Cardiac fibroblast (primary cell): ENCODE data around the gene MKKS.

ENCODE experiments used
- DNase-seq, 2 donors: peaks; one replicate each; pipeline versions ENCODE4 v3.0.0 to v3.0.0-alpha.2; 2010; ENCODE audit warnings: low read depth in 2 of 2
- H3K4me3 ChIP-seq, 2 donors: replicated peaks in 1 of 2; 1 replicate in 1 of 2; 2 replicates in 1 of 2; pipeline ENCODE4 v1.5.1; 2011; ENCODE audit warnings: low read depth in 2 of 2, low read length in 2 of 2, mild to moderate bottlenecking in 2 of 2, moderate library complexity in 1 of 2
- CTCF ChIP-seq: IDR thresholded peaks from one replicate; pipeline ENCODE4 v1.5.1; 2011; ENCODE audit warnings: low read depth, mild to moderate bottlenecking, low read length, inconsistent platforms

MKKS gene

GRCh38 chr20:10443936-10444335 lies 9.9 kb upstream of the MKKS start:
- TF ChIP-seq CTCF = no peak
- no peak overlapping the region for H3K4me3 ChIP-seq
- DNase-seq = no peak

- DNase-seq = no peak
- no peak for TF ChIP-seq CTCF
- H3K4me3 ChIP-seq = no peak overlapping the region
These were observed 4.2 kb upstream of the MKKS start for GRCh38 chr20:10438217-10438616.

GRCh38 chr20:10436053-10436699 lies 2.2 kb upstream of the MKKS start:
- H3K4me3 ChIP-seq = no peak overlapping the region
- DNase-seq = no peak
- no peak for TF ChIP-seq CTCF

- no peak for TF ChIP-seq CTCF
- H3K4me3 ChIP-seq = peak within 1 kb of the TSS; percentile 93 to 97
- peak; percentile 97 to 98 for DNase-seq
These were observed 1.1 kb upstream of the MKKS start, which contains the start of gene SLX4IP for GRCh38 chr20:10434832-10435812. TSS of gene SLX4IP (plus strand) at chr20:10435305. CDS start at chr20:10458205, 22,900 bp downstream.

GRCh38 chr20:10434467-10434831 lies 427 bp upstream of the MKKS start:
- peak; percentile 99 to 100 for DNase-seq
- H3K4me3 ChIP-seq = peak overlapping the region; percentile 93 to 97
- no peak for TF ChIP-seq CTCF

- H3K4me3 ChIP-seq = peak overlapping the region; percentile 93 to 97
These were observed 904 bp downstream of the MKKS start for GRCh38 chr20:10433014-10433622.

More at GRCh38 chr20:10433014-10433622, 904 bp downstream of the MKKS start:
- peak; percentile 5 to 25 for DNase-seq
- no peak for TF ChIP-seq CTCF
